HepG2 (cell line): ENCODE measurements around the gene CLPTM1L. TPM values are rescaled to one million over a fixed set of nuclear protein-coding genes. Genes with fewer than 3 reads are reported as not detected.

Source experiments
- AKNA ChIP-seq: sonication (generic); formaldehyde crosslinking; IDR thresholded peaks from 2 replicates; pipeline ENCODE4 v1.4.0; 2020; ENCODE audit warnings: missing genetic modification reagents, borderline replicate concordance
- BCL3 ChIP-seq: sonication (generic); formaldehyde crosslinking; IDR thresholded peaks from 2 replicates; pipeline ENCODE4 v1.5.1; 2020; ENCODE audit warnings: mild to moderate bottlenecking, missing genetic modification reagents, moderate library complexity
- GATA4 ChIP-seq: sonication (generic); IDR thresholded peaks from 2 replicates; pipeline ENCODE4 v1.6.1; 2016; ENCODE audit warnings: antibody characterized with exemption, low read depth, borderline replicate concordance
- MIER3 ChIP-seq: IDR thresholded peaks from 2 replicates; pipeline ENCODE4 v1.6.1; 2016; ENCODE audit warnings: missing compliant biosample characterization, borderline replicate concordance
- PCBP2 ChIP-seq: fragments of 200-400 bp; formaldehyde crosslinking; optimal IDR thresholded peaks from 2 replicates; pipeline ENCODE3; 2018; ENCODE audit warnings: low read length, low read depth; ENCODE audit not compliant: poor library complexity, severe bottlenecking
- RAD21 ChIP-seq: fragments of 450-650 bp; formaldehyde crosslinking; IDR thresholded peaks from 2 replicates; pipeline ENCODE4 v1.5.0; 2020; ENCODE audit warnings: mild to moderate bottlenecking
- RXRB ChIP-seq: IDR thresholded peaks from 2 replicates; pipeline ENCODE4 v1.6.1; 2016; ENCODE audit warnings: borderline replicate concordance, missing genetic modification reagents, missing compliant biosample characterization
- ZFP37 ChIP-seq: sonication (generic); formaldehyde crosslinking; IDR thresholded peaks from 2 replicates; pipeline ENCODE4 v1.4.0; 2020; ENCODE audit warnings: missing genetic modification reagents, borderline replicate concordance
- polyA plus RNA-seq, 8 experiments: library from polyadenylated mRNA; depleted of rRNA in 3 of 8; stranded (reverse) in 7 of 8; unstranded in 1 of 8; fragments of >200 nt; fragmentation: Illumina TruSeq in 4 of 8; extraction: Trizol in 4 of 8; gene quantifications; 2 replicates each; pipeline versions ENCODE4 v1.2.1 to v1.2.3, GENCODE V29; 2011 to 2016; ENCODE audit warnings: low read depth in 4 of 8, missing spikeins in 1 of 8, mixed read lengths in 1 of 8; ENCODE audit not compliant: insufficient read depth in 1 of 8
- total RNA-seq, 5 experiments: library from RNA; depleted of rRNA; stranded (reverse); fragments of >200 nt; fragmentation: Illumina TruSeq; extraction: Trizol; gene quantifications; 2 replicates each; pipeline ENCODE4 v1.2.3, GENCODE V29; 2016; ENCODE audit warnings: low read depth in 1 of 5
- TF ChIP-seq, protein P1 (sequence below): sonication (generic); formaldehyde crosslinking; IDR thresholded peaks from 2 replicates; pipeline ENCODE4 v1.4.0; 2020; ENCODE audit warnings: missing genetic modification reagents, low read depth, mild to moderate bottlenecking, borderline replicate concordance

CLPTM1L gene
- total and polyA plus RNA-seq, 2 of the 13 experiments (the other 11 are each of a cell fraction or from before 2014, with no cell fraction given): 80.3 to 124 TPM

DNA sequence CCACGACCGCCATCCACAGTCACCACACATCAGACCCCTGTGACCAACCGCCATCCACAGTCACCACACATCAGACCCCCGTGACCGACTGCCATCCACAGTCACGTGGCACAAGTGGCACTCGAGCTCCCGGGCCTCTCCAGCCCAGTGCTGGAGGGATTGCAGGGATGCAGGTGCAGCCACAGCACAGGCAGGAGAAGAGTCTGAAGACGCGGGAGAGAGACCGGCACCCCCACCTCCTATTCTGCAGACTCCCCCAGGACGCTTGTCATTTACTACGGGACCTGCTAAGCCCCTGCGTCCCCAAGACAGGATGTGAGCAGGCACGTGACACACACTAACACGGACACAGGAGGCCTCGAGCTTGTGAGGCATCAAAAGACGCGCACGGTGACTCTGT lies 71.2 kb downstream of the CLPTM1L start (continued):
- TF ChIP-seq AKNA (CRISPR knock-in tag) (no peak), MIER3 (no peak), BCL3 (no peak), GATA4 (no peak), ZFP37 (CRISPR knock-in tag) (no peak), RXRB (CRISPR knock-in tag) (no peak), RAD21 (CRISPR knock-in tag) (no peak), PCBP2 (no peak)
- TF ChIP-seq, protein P1, sequence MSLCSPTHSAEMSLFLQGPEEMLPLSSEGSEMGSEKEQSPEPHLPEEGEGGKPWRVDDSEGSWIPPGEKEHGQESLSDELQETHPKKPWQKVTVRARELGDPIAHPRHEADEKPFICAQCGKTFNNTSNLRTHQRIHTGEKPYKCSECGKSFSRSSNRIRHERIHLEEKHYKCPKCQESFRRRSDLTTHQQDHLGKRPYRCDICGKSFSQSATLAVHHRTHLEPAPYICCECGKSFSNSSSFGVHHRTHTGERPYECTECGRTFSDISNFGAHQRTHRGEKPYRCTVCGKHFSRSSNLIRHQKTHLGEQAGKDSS (CRISPR knock-in tag): no peak
